Activated CD4-positive, alpha-beta memory T cell treated with anti-CD3 and anti-CD28 coated beads for 36 hours (primary cell): ENCODE data around the gene KIRREL1. TPM values are rescaled to one million over a fixed set of nuclear protein-coding genes. Genes with fewer than 3 reads are reported as not detected.

ENCODE experiments used
- CTCF ChIA-PET: fragments of 350-600 bp; sonication (Branson Sonifier 250); formaldehyde crosslinking; loops from one replicate; lab custom pipeline; 2021; ENCODE audit warnings: antibody characterized with exemption, inconsistent platforms; lab: Charles Lee
- POLR2A ChIA-PET: fragments of 350-600 bp; sonication (Branson Sonifier 250); formaldehyde crosslinking; loops from one replicate; lab custom pipeline; 2021; ENCODE audit warnings: antibody characterized with exemption; lab: Charles Lee
- DNase-seq: peaks from one replicate; pipeline ENCODE4 v3.0.0-alpha.2; 2020
- H3K27ac Mint-ChIP-seq: one replicate; pipeline ENCODE4 v1.8.0; 2021; ENCODE audit warnings: mixed read lengths
- H3K27me3 Mint-ChIP-seq: one replicate; pipeline ENCODE4 v1.8.0; 2021; ENCODE audit warnings: mixed read lengths
- H3K36me3 Mint-ChIP-seq: one replicate; pipeline ENCODE4 v1.8.0; 2021; ENCODE audit warnings: mixed read lengths
- H3K4me1 Mint-ChIP-seq: one replicate; pipeline ENCODE4 v1.8.0; 2021; ENCODE audit warnings: low read depth, mixed read lengths
- H3K4me3 Mint-ChIP-seq: one replicate; pipeline ENCODE4 v1.8.0; 2021; ENCODE audit warnings: mild to moderate bottlenecking, mixed read lengths
- H3K9me3 Mint-ChIP-seq: one replicate; pipeline ENCODE4 v1.8.0; 2021; ENCODE audit warnings: mixed read lengths
- intact Hi-C: fragments of 100-400 bp; cut with micrococcal nuclease; formaldehyde crosslinking; loops from one replicate; pipeline ENCODE4 v1.15.1; 2023
- total RNA-seq, 2 experiments: library from RNA; stranded (reverse); gene quantifications; one replicate each; pipeline ENCODE4 v1.2.3, GENCODE V29; 2021

KIRREL1 gene
- total RNA-seq, 2 experiments from 2014 or later: not detected

- H3K36me3 Mint-ChIP-seq: no peaks in the 10 kb centered on the region
Observed at GRCh38 chr1:157961805-157962762, 31.4 kb upstream of the KIRREL1 start.

GRCh38 chr1:157963713-157964112 is 29.7 kb upstream of the KIRREL1 start:
- POLR2A ChIA-PET: no interaction called here
- Mint-ChIP-seq H3K36me3 (no peaks in the 10 kb centered on the region), H3K27me3 (peaks cover 11% of the 10 kb centered on the region), H3K27ac (no peak overlapping the region), H3K4me3 (no peak overlapping the region), H3K4me1 (peaks cover 5% of the 10 kb centered on the region), H3K9me3 (no peaks in the 10 kb centered on the region)
- intact Hi-C loops: loop anchor here (2.0 to 10.0 kb wide), 3 partner anchors 71 to 161 kb away; no protein-coding TSS in a partner anchor
- CTCF ChIA-PET: interaction anchor here (0.7 to 3.9 kb wide), 12 partner anchors 14 to 444 kb away, joined by 3 to 32 read pairs (median 4); no protein-coding TSS in a partner anchor
- DNase-seq: peak; percentile 69

More at GRCh38 chr1:157961805-157962762, 31.4 kb upstream of the KIRREL1 start:
- no peaks in the 10 kb centered on the region for H3K9me3 Mint-ChIP-seq
- peaks cover 5% of the 10 kb centered on the region for H3K4me1 Mint-ChIP-seq
- DNase-seq: peak; percentile 18
- H3K4me3 Mint-ChIP-seq: no peak overlapping the region
- intact Hi-C loops: loop anchor here (2.0 to 10.0 kb wide), 3 partner anchors 73 to 163 kb away; no protein-coding TSS in a partner anchor
- peaks cover 15% of the 10 kb centered on the region for H3K27me3 Mint-ChIP-seq
- H3K27ac Mint-ChIP-seq: no peak overlapping the region
- ChIA-PET POLR2A (no interaction called here), CTCF (interaction anchor here (3.2 to 3.9 kb wide), 3 partner anchors 30 to 162 kb away, joined by 15 to 32 read pairs (median 19); no protein-coding TSS in a partner anchor)

GRCh38 chr1:157965584-157965983 is 27.9 kb upstream of the KIRREL1 start:
- H3K4me3 Mint-ChIP-seq: no peak overlapping the region
- peaks cover 13% of the 10 kb centered on the region for H3K27me3 Mint-ChIP-seq
- ChIA-PET CTCF (interaction anchor here (0.9 to 3.9 kb wide), 2 partner anchors 25 to 157 kb away, joined by 3 to 19 read pairs; no protein-coding TSS in a partner anchor), POLR2A (no interaction called here)
- intact Hi-C loops: loop anchor here (10.0 kb wide), 1 partner anchor 69 kb away; no protein-coding TSS in a partner anchor
- DNase-seq: no peak
- peaks cover 5% of the 10 kb centered on the region for H3K4me1 Mint-ChIP-seq
- no peak overlapping the region for H3K27ac Mint-ChIP-seq
- H3K36me3 Mint-ChIP-seq: no peaks in the 10 kb centered on the region
- no peaks in the 10 kb centered on the region for H3K9me3 Mint-ChIP-seq

GRCh38 chr1:157966031-157966537 is 27.4 kb upstream of the KIRREL1 start:
- CTCF ChIA-PET: interaction anchor here (0.6 to 3.9 kb wide), 3 partner anchors 24 to 156 kb away, joined by 3 to 19 read pairs (median 3); no protein-coding TSS in a partner anchor
- H3K27me3 Mint-ChIP-seq: peaks cover 11% of the 10 kb centered on the region

GRCh38 chr1:157967205-157967604 is 26.2 kb upstream of the KIRREL1 start:
- Mint-ChIP-seq H3K27ac (no peak overlapping the region), H3K27me3 (peaks cover 6% of the 10 kb centered on the region)
- POLR2A ChIA-PET: no interaction called here

More at GRCh38 chr1:157966031-157966537, 27.4 kb upstream of the KIRREL1 start:
- DNase-seq: no peak
- no peaks in the 10 kb centered on the region for H3K9me3 Mint-ChIP-seq
- H3K4me1 Mint-ChIP-seq: peaks cover 5% of the 10 kb centered on the region
- H3K36me3 Mint-ChIP-seq: no peaks in the 10 kb centered on the region
- no peak overlapping the region for H3K27ac Mint-ChIP-seq
- POLR2A ChIA-PET: no interaction called here
- H3K4me3 Mint-ChIP-seq: no peak overlapping the region
- intact Hi-C loops: loop anchor here (10.0 kb wide), 1 partner anchor 69 kb away; no protein-coding TSS in a partner anchor

GRCh38 chr1:157968508-157968907 is 24.9 kb upstream of the KIRREL1 start:
- intact Hi-C loops: loop anchor here (10.0 kb wide), 1 partner anchor 66 kb away; no protein-coding TSS in a partner anchor
- no peak overlapping the region for H3K27ac Mint-ChIP-seq
- no peaks in the 10 kb centered on the region for H3K9me3 Mint-ChIP-seq
- no peak overlapping the region for H3K4me3 Mint-ChIP-seq
- H3K4me1 Mint-ChIP-seq: no peaks in the 10 kb centered on the region
- DNase-seq: no peak
- CTCF ChIA-PET: interaction anchor here (0.7 to 1.4 kb wide), 7 partner anchors 15 to 235 kb away, joined by 3 to 9 read pairs (median 3); no protein-coding TSS in a partner anchor
- no peaks in the 10 kb centered on the region for H3K36me3 Mint-ChIP-seq
- H3K27me3 Mint-ChIP-seq: peaks cover 2% of the 10 kb centered on the region
- POLR2A ChIA-PET: no interaction called here

More at GRCh38 chr1:157967205-157967604, 26.2 kb upstream of the KIRREL1 start:
- H3K9me3 Mint-ChIP-seq: no peaks in the 10 kb centered on the region
- peaks cover 3% of the 10 kb centered on the region for H3K4me1 Mint-ChIP-seq
- no peak for DNase-seq
- H3K4me3 Mint-ChIP-seq: no peak overlapping the region
- H3K36me3 Mint-ChIP-seq: no peaks in the 10 kb centered on the region
- CTCF ChIA-PET: interaction anchor here (0.7 to 1.2 kb wide), 3 partner anchors 67 to 160 kb away, joined by 3 to 10 read pairs (median 3); no protein-coding TSS in a partner anchor
- intact Hi-C loops: loop anchor here (10.0 kb wide), 1 partner anchor 68 kb away; no protein-coding TSS in a partner anchor

- Mint-ChIP-seq H3K9me3 (no peaks in the 10 kb centered on the region), H3K4me3 (no peak overlapping the region), H3K27me3 (peaks cover 2% of the 10 kb centered on the region), H3K36me3 (no peaks in the 10 kb centered on the region), H3K27ac (no peak overlapping the region), H3K4me1 (no peaks in the 10 kb centered on the region)
- ChIA-PET POLR2A (no interaction called here), CTCF (interaction anchor here (0.7 to 1.4 kb wide), 10 partner anchors 9 to 235 kb away, joined by 3 to 9 read pairs (median 3); no protein-coding TSS in a partner anchor)
- no peak for DNase-seq
- intact Hi-C loops: loop anchor here (10.0 kb wide), 1 partner anchor 66 kb away; no protein-coding TSS in a partner anchor
Observed at GRCh38 chr1:157968946-157969345, 24.5 kb upstream of the KIRREL1 start.

GRCh38 chr1:157969697-157970485 is 23.6 kb upstream of the KIRREL1 start:
- CTCF ChIA-PET: interaction anchor here (0.9 to 2.8 kb wide), 8 partner anchors 9 to 234 kb away, joined by 3 to 13 read pairs (median 3); no protein-coding TSS in a partner anchor
- no peak for DNase-seq
- no peaks in the 10 kb centered on the region for H3K4me1 Mint-ChIP-seq
- POLR2A ChIA-PET: no interaction called here
- H3K27ac Mint-ChIP-seq: no peak overlapping the region
- intact Hi-C loops: loop anchor here (10.0 kb wide), 1 partner anchor 65 kb away; no protein-coding TSS in a partner anchor
- H3K4me3 Mint-ChIP-seq: no peak overlapping the region
- no peaks in the 10 kb centered on the region for H3K9me3 Mint-ChIP-seq
- H3K27me3 Mint-ChIP-seq: peaks cover 2% of the 10 kb centered on the region
- H3K36me3 Mint-ChIP-seq: no peaks in the 10 kb centered on the region

GRCh38 chr1:157971769-157972168 is 21.7 kb upstream of the KIRREL1 start:
- intact Hi-C loops: no loop called here
- POLR2A ChIA-PET: no interaction called here
- Mint-ChIP-seq H3K4me3 (no peak overlapping the region), H3K4me1 (no peaks in the 10 kb centered on the region), H3K36me3 (no peaks in the 10 kb centered on the region), H3K27me3 (peaks cover 4% of the 10 kb centered on the region), H3K27ac (no peak overlapping the region), H3K9me3 (no peaks in the 10 kb centered on the region)
- no peak for DNase-seq
- CTCF ChIA-PET: interaction anchor here (1.8 to 2.8 kb wide), 3 partner anchors 20 to 152 kb away, joined by 4 to 13 read pairs (median 7); no protein-coding TSS in a partner anchor

GRCh38 chr1:157975228-157975950 is 18.1 kb upstream of the KIRREL1 start:
- DNase-seq: no peak
- intact Hi-C loops: no loop called here
- no peaks in the 10 kb centered on the region for H3K9me3 Mint-ChIP-seq

More at GRCh38 chr1:157975228-157975950, 18.1 kb upstream of the KIRREL1 start:
- H3K4me1 Mint-ChIP-seq: no peaks in the 10 kb centered on the region
- POLR2A ChIA-PET: no interaction called here
- H3K4me3 Mint-ChIP-seq: no peak overlapping the region
- H3K36me3 Mint-ChIP-seq: no peaks in the 10 kb centered on the region
- CTCF ChIA-PET: no interaction called here
- peaks cover 11% of the 10 kb centered on the region for H3K27me3 Mint-ChIP-seq
- no peak overlapping the region for H3K27ac Mint-ChIP-seq
